HCT116 (cell line): ENCODE results near the gene MX2. TPM values are rescaled to one million over a fixed set of nuclear protein-coding genes. Genes with fewer than 3 reads are reported as not detected.

Source experiments
- ATAC-seq: fragments of 200-7000 bp; cut with Tn5 transposase; 2 replicates; pipeline ENCODE4 v1.9.1; 2020; ENCODE audit warnings: mild to moderate bottlenecking, moderate library complexity
- BruUV-seq: library from RNA; stranded (reverse); fragments of 400-500 nt; replicated peaks from 2 replicates; lab custom pipeline; 2021; lab: Mats Ljungman, UMichigan
- CTCF ChIA-PET: fragments of 300-600 bp; sonication (Branson Sonifier 250); formaldehyde crosslinking; loops from one replicate; lab custom pipeline; 2021; ENCODE audit warnings: antibody characterized with exemption; lab: Charles Lee
- POLR2A ChIA-PET: fragments of 300-600, 350-600 bp; sonication (Branson Sonifier 250); formaldehyde crosslinking; loops from one replicate; lab custom pipeline; 2021; ENCODE audit warnings: antibody characterized with exemption; lab: Charles Lee
- RAD21 ChIA-PET, 2 experiments: fragments of 300-600 bp; sonication (Branson Sonifier 250); formaldehyde crosslinking; loops; one replicate each; lab custom pipeline; 2023; ENCODE audit warnings: low total read pairs in 2 of 2; ENCODE audit not compliant: uncharacterized antibody in 2 of 2, unreplicated experiment in 2 of 2, low non-redundant PET in 1 of 2; lab: Charles Lee
- DNase-seq: peaks from one replicate; pipeline ENCODE4 v3.0.0-alpha.2; 2010; ENCODE audit warnings: low read depth, low spot score
- H2AFZ ChIP-seq: fragments of 200-600 bp; shearing (Covaris generic), sonication (generic); 2 replicates; pipeline ENCODE4 v1.6.1; 2017; ENCODE audit warnings: low read depth, mixed run types, mixed read lengths, antibody characterized with exemption, low read length; ENCODE audit not compliant: poor library complexity, severe bottlenecking
- H3K27ac ChIP-seq: 2 replicates; pipeline ENCODE4 v1.5.1; 2012; ENCODE audit warnings: low read depth, low read length
- H3K27me3 ChIP-seq: fragments of 200-600 bp; sonication (generic); 2 replicates; pipeline ENCODE4 v1.6.1; 2016; ENCODE audit warnings: mixed run types, low read length, mixed read lengths; ENCODE audit not compliant: insufficient read depth
- H3K36me3 ChIP-seq, 2 experiments: fragments of 200-500 bp in 1 of 2; fragments of 200-600 bp in 1 of 2; sonication (Bioruptor generic) in 1 of 2; sonication (generic) in 1 of 2; 2 replicates each; pipeline versions ENCODE4 v1.5.1 to v1.6.1; 2014 to 2016; ENCODE audit warnings: low read length in 2 of 2, inconsistent platforms in 1 of 2, mixed read lengths in 1 of 2, mixed run types in 1 of 2; ENCODE audit not compliant: insufficient read depth in 2 of 2, control insufficient read depth in 1 of 2
- H3K4me1 ChIP-seq, 2 experiments: fragments of 200-600 bp in 1 of 2; sonication (generic) in 1 of 2; 2 replicates each; pipeline versions ENCODE4 v1.5.1 to v1.6.1; 2012 to 2017; ENCODE audit warnings: low read length in 2 of 2, inconsistent platforms in 1 of 2, mild to moderate bottlenecking in 1 of 2, mixed read lengths in 1 of 2, mixed run types in 1 of 2, moderate library complexity in 1 of 2; ENCODE audit not compliant: insufficient read depth in 2 of 2, control insufficient read depth in 1 of 2
- H3K4me2 ChIP-seq: fragments of 200-600 bp; sonication (generic); 2 replicates; pipeline ENCODE4 v1.6.1; 2017; ENCODE audit warnings: mixed run types, low read length, mixed read lengths
- H3K4me3 ChIP-seq, 2 experiments: fragments of 200-600 bp in 1 of 2; sonication (generic) in 1 of 2; replicated peaks in 1 of 2; 2 replicates each; pipeline ENCODE4 v1.5.1; 2011 to 2016; ENCODE audit warnings: low read length in 2 of 2, control low read depth in 1 of 2, low read depth in 1 of 2, mild to moderate bottlenecking in 1 of 2, mixed read lengths in 1 of 2, mixed run types in 1 of 2
- H3K79me2 ChIP-seq: fragments of 200-600 bp; sonication (generic); 2 replicates; pipeline ENCODE4 v1.6.1; 2017; ENCODE audit warnings: mild to moderate bottlenecking, mixed run types, low read length, moderate library complexity, mixed read lengths; ENCODE audit not compliant: insufficient read depth
- H3K9ac ChIP-seq: fragments of 200-600 bp; sonication (generic); 2 replicates; pipeline ENCODE4 v1.6.1; 2016; ENCODE audit warnings: low read length, mixed read lengths
- H3K9me2 ChIP-seq: fragments of 200-600 bp; sonication (generic), shearing (Covaris generic); 2 replicates; pipeline ENCODE4 v1.6.1; 2017; ENCODE audit warnings: mixed run types, mild to moderate bottlenecking, moderate library complexity; ENCODE audit not compliant: insufficient read depth
- H3K9me3 ChIP-seq, 2 experiments: fragments of 200-500 bp in 1 of 2; fragments of 200-600 bp in 1 of 2; sonication (Bioruptor generic) in 1 of 2; sonication (generic) in 1 of 2; 2 replicates each; pipeline ENCODE4 v1.6.1; 2014 to 2017; ENCODE audit warnings: low read length in 2 of 2, mixed read lengths in 2 of 2, inconsistent platforms in 1 of 2, low read depth in 1 of 2, mild to moderate bottlenecking in 1 of 2, mixed run types in 1 of 2, moderate library complexity in 1 of 2; ENCODE audit not compliant: control insufficient read depth in 1 of 2, insufficient read depth in 1 of 2
- H4K20me1 ChIP-seq: fragments of 200-600 bp; sonication (generic), shearing (Covaris generic); 2 replicates; pipeline ENCODE4 v1.6.1; 2017; ENCODE audit warnings: mixed run types, mild to moderate bottlenecking, moderate library complexity; ENCODE audit not compliant: insufficient read depth
- POLR2A ChIP-seq: IDR thresholded peaks from 2 replicates; pipeline ENCODE4 v1.7.0; 2011; ENCODE audit warnings: borderline replicate concordance; ENCODE audit not compliant: insufficient read depth, insufficient read length; ENCODE audit errors: extremely low read depth
- POLR2AphosphoS5 ChIP-seq: IDR thresholded peaks from 2 replicates; pipeline ENCODE4 v1.6.1; 2011; ENCODE audit warnings: mild to moderate bottlenecking, low read depth, low read length, moderate library complexity
- SIN3A ChIP-seq: IDR thresholded peaks from 2 replicates; pipeline ENCODE4 v1.6.1; 2012; ENCODE audit warnings: low read depth
- SRF ChIP-seq: IDR thresholded peaks from 2 replicates; pipeline ENCODE4 v1.6.1; 2012; ENCODE audit warnings: low read depth
- TCF7L2 ChIP-seq: IDR thresholded peaks from 2 replicates; pipeline ENCODE4 v1.7.0; 2011; ENCODE audit warnings: borderline replicate concordance, inconsistent platforms; ENCODE audit not compliant: insufficient read depth, insufficient read length; ENCODE audit errors: extremely low read depth
- intact Hi-C: fragments of 100-400 bp; cut with micrococcal nuclease; formaldehyde crosslinking; loops from 2 replicates; pipeline ENCODE4 v1.10.0; 2022
- total RNA-seq: library from RNA; stranded (reverse); gene quantifications from one replicate; pipeline ENCODE4 v1.2.1, GENCODE V29; 2021; ENCODE audit not compliant: unreplicated experiment

MX2 gene
- total RNA-seq, 1 experiment from 2014 or later, result 0.22 TPM

DNA sequence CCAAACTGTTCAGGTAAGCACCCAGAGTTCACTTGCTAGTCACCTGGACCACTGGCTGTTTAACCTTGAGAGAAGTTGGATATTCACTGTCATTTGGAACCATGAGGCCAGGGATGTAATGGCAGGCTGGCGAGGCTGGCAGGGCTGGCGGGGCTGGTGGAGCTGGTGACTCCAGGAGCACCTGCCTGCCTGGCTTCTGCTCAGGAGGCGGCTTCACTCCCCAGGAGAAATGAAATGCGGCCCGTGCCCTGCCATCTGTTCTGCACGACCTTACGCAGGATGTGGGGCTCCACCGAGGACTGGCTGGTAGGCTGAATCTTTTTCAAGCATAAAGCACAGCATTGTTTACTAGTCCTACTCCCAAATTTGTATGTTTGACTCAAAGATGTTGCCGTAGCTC lies 41.5 kb downstream of the MX2 start:
- CTCF ChIA-PET, result no interaction called here
- RAD21 ChIA-PET, result no interaction called here

GRCh38 chr21:41403966-41404365 lies 42.1 kb downstream of the MX2 start:
- Histone ChIP-seq H3K9ac (no peak overlapping the region), H4K20me1 (no peaks in the 10 kb centered on the region), H3K36me3 (no peaks in the 10 kb centered on the region), H3K9me3 (no peaks in the 10 kb centered on the region), H2AFZ (no peak overlapping the region), H3K27ac (no peak overlapping the region), H3K4me2 (no peak overlapping the region), H3K4me3 (no peak overlapping the region), H3K9me2 (no peaks in the 10 kb centered on the region), H3K27me3 (peaks cover 43% of the 10 kb centered on the region), H3K79me2 (no peaks in the 10 kb centered on the region), H3K4me1 (no peaks in the 10 kb centered on the region)
- POLR2A ChIA-PET, result no interaction called here
- RAD21 ChIA-PET, result no interaction called here
- intact Hi-C loops, result no loop called here
- TF ChIP-seq TCF7L2 (no peak), POLR2AphosphoS5 (no peak), SIN3A (no peak)
- ATAC-seq, result no peak
- no TSS peak for BruUV-seq
- no peak for DNase-seq
- CTCF ChIA-PET, result no interaction called here

More for the DNA sequence above, 41.5 kb downstream of the MX2 start:
- DNase-seq, result no peak
- ATAC-seq, result no peak
- Histone ChIP-seq H4K20me1 (no peaks in the 10 kb centered on the region), H3K27me3 (peaks cover 47% of the 10 kb centered on the region), H2AFZ (no peak overlapping the region), H3K4me1 (no peaks in the 10 kb centered on the region), H3K79me2 (no peaks in the 10 kb centered on the region), H3K27ac (no peak overlapping the region), H3K4me2 (no peak overlapping the region), H3K9ac (no peak overlapping the region), H3K9me3 (no peaks in the 10 kb centered on the region), H3K36me3 (no peaks in the 10 kb centered on the region), H3K4me3 (no peak overlapping the region), H3K9me2 (no peaks in the 10 kb centered on the region)
- no TSS peak for BruUV-seq
- intact Hi-C loops, result no loop called here
- no peak for TF ChIP-seq SRF
- TF ChIP-seq POLR2A, result no peak
- POLR2A ChIA-PET, result no interaction called here
